Esophagus muscularis mucosa (tissue), 4 donors: Measurements from ENCODE around the gene NOD2. TPM values are rescaled to one million over a fixed set of nuclear protein-coding genes. Genes with fewer than 3 reads are reported as not detected.

Experiments
- DNase-seq: peaks from one replicate; pipeline ENCODE4 v3.0.0-alpha.2; 2017; ENCODE audit errors: extremely low spot score
- H3K27ac ChIP-seq, 4 donors: fragments of 200-600 bp; sonication (generic); replicated peaks in 1 of 4; 1 replicate in 3 of 4; 2 replicates in 1 of 4; pipeline ENCODE4 v1.5.1; 2016 to 2019; ENCODE audit warnings: mild to moderate bottlenecking in 1 of 4
- H3K27me3 ChIP-seq, 4 donors: fragments of 200-600 bp; sonication (generic); one replicate each; pipeline versions ENCODE4 v1.5.1 to v1.6.0; 2016 to 2019
- H3K36me3 ChIP-seq, 4 donors: fragments of 200-600 bp; sonication (generic); one replicate each; pipeline ENCODE4 v1.5.1; 2016 to 2019
- H3K4me1 ChIP-seq, 4 donors: fragments of 200-600 bp; sonication (generic); one replicate each; pipeline ENCODE4 v1.5.1; 2016 to 2019
- H3K4me3 ChIP-seq, 4 donors: fragments of 200-600 bp; sonication (generic); 1 replicate in 2 of 4; 2 replicates in 2 of 4; pipeline ENCODE4 v1.5.1; 2016 to 2019; ENCODE audit warnings: mild to moderate bottlenecking in 4 of 4, moderate library complexity in 1 of 4
- H3K9me3 ChIP-seq, 4 donors: fragments of 200-600 bp; sonication (generic); 1 replicate in 3 of 4; 2 replicates in 1 of 4; pipeline ENCODE4 v1.5.1; 2016 to 2019
- EP300 ChIP-seq: sonication (generic); formaldehyde crosslinking; IDR thresholded peaks from one replicate; pipeline ENCODE4 v1.6.1; 2017; ENCODE audit warnings: antibody characterized with exemption
- POLR2A ChIP-seq: fragments of 450-650 bp; IDR thresholded peaks from one replicate; pipeline ENCODE4 v1.6.1; 2017; ENCODE audit warnings: antibody characterized with exemption, moderate library complexity, mild to moderate bottlenecking, low read depth
- POLR2AphosphoS5 ChIP-seq, 2 donors: sonication (generic); formaldehyde crosslinking; IDR thresholded peaks; one replicate each; pipeline ENCODE4 v1.6.1; 2017; ENCODE audit warnings: antibody characterized with exemption in 2 of 2
- WGBS: methylation state at CpG from one replicate; pipeline ENCODE4 v1.1.5; 2018; 5-methylcytosine and 5-hydroxymethylcytosine counted together
- intact Hi-C: fragments of 100-400 bp; cut with DNase I; formaldehyde crosslinking; loops from one replicate; pipeline ENCODE4 v1.15.1; 2023
- total RNA-seq, 4 donors: library from RNA; depleted of rRNA; stranded (reverse); fragments of >200 nt; gene quantifications; one replicate each; pipeline versions ENCODE4 v1.1.0 to v1.2.1, GENCODE V29; 2016
- TF ChIP-seq, protein P1 (sequence below), 3 experiments: fragments of 200-600 bp in 2 of 3; fragments of 450-650 bp in 1 of 3; sonication (generic) in 2 of 3; IDR thresholded peaks; one replicate each; pipeline ENCODE4 v1.5.1; 2017 to 2019; ENCODE audit warnings: antibody characterized with exemption in 3 of 3, mild to moderate bottlenecking in 2 of 3, moderate library complexity in 1 of 3

NOD2 gene
- total RNA-seq, 4 donors from 2014 or later, result 1.2 to 6.0 (median 2.5) TPM

DNA sequence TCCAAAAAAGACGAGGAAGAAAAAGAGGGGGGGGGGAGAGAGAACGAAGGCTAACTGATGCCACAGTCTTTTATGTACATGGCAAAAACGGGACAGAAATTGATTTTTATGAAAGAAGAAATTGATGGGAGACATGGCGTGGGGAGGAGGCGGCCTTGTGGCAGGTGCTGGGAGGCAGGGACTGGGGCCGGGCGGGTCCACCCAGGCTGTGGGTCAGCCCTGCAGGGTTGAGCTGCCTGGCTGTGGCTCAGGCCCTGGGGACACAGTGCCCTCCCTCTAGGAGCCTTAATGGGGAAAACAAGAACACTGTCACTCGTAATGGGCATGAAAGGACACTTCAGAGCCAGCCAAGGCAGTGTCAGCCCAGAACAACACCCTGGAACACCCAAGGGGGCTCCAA is 47.1 kb upstream of the NOD2 start:
- WGBS, result 79% methylated on average over 8 of the region's 8 CpGs
- intact Hi-C loops, result no loop called here
- H3K4me1 ChIP-seq, result peaks cover 0 to 18% (median 8%) of the 10 kb centered on the region in 4 donors
- H3K27me3 ChIP-seq, result no peaks in the 10 kb centered on the region
- H3K9me3 ChIP-seq, result no peaks in the 10 kb centered on the region
- no peak overlapping the region for H3K4me3 ChIP-seq
- H3K27ac ChIP-seq, result no peak overlapping the region
- no peak for DNase-seq
- peaks cover 0 to 20% (median 2%) of the 10 kb centered on the region in 4 donors for H3K36me3 ChIP-seq
- TF ChIP-seq EP300 (no peak), POLR2A (no peak), POLR2AphosphoS5 (IDR thresholded peaks at IDR 0.05) (no peak)
- TF ChIP-seq, protein P1, sequence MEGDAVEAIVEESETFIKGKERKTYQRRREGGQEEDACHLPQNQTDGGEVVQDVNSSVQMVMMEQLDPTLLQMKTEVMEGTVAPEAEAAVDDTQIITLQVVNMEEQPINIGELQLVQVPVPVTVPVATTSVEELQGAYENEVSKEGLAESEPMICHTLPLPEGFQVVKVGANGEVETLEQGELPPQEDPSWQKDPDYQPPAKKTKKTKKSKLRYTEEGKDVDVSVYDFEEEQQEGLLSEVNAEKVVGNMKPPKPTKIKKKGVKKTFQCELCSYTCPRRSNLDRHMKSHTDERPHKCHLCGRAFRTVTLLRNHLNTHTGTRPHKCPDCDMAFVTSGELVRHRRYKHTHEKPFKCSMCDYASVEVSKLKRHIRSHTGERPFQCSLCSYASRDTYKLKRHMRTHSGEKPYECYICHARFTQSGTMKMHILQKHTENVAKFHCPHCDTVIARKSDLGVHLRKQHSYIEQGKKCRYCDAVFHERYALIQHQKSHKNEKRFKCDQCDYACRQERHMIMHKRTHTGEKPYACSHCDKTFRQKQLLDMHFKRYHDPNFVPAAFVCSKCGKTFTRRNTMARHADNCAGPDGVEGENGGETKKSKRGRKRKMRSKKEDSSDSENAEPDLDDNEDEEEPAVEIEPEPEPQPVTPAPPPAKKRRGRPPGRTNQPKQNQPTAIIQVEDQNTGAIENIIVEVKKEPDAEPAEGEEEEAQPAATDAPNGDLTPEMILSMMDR (IDR thresholded peaks at IDR 0.05), result no peak

DNA sequence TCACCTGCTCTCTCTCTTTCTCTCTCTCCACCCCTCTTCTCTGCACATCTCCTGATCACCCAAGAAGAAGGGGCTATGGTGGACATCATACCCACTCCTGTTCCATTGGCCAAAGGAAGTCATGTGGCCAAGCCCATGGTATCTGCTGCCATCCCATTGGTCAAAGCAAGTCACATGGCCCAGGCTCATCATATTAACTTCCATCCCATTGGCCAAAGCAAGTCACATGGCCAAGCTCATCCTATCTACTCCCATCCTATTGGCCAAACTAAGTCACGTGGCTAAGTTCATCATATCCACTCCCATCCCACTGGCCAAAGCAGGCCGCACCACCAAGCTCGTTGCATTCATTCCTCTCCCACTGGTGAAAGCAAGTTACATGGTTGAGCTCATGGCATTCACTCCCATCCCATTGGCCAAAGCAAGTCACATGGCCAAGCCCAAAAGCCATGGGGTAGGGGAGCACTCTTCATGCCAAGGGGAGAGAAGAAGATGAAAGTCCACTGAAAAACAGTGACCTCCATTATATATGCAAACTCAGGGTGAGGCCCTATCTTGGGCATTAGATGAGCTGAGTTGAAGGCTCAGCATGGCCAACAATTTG is 41.5 kb upstream of the NOD2 start:
- no peak for DNase-seq
- WGBS, result 97% methylated on average over 3 of the region's 3 CpGs
- intact Hi-C loops, result no loop called here
- Histone ChIP-seq H3K36me3 (peaks cover 0 to 20% (median 0%) of the 10 kb centered on the region in 4 donors), H3K27me3 (no peaks in the 10 kb centered on the region), H3K4me1 (no peaks in the 10 kb centered on the region), H3K4me3 (no peak overlapping the region), H3K9me3 (no peaks in the 10 kb centered on the region), H3K27ac (no peak overlapping the region)
- TF ChIP-seq POLR2A, result no peak
- TF ChIP-seq EP300, result no peak
- no peak for TF ChIP-seq POLR2AphosphoS5 (IDR thresholded peaks at IDR 0.05)
- TF ChIP-seq, protein P1 (IDR thresholded peaks at IDR 0.05), result no peak

DNA sequence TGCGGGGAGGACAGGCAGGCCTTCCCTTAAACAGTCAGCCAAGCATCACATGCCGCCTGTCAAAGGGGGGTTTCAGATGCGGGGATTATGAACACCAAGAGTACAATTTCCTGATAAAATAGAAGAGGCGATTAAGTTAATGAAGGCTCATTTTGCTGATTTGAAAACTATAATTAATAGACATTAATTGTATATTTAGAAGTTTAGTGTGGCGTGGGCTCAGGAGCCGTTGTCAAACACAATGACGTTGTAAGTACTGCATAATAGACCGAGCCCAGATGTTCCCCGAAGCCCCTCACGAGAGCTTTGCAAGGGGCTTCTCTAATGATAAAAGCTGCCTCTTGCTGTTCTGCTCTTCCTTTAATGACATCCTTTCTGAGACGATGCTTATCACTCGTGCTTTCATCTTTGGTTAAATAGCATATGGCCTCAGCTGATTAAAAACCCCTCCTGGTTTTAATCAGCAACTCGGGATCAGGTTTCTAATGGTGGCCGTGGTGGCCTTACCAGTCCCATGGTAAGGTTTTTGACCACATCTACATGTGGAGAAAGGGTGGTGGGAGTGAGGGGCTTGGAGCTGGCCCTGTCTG is 40.5 kb upstream of the NOD2 start:
- H3K27ac ChIP-seq, result no peak overlapping the region
- H3K9me3 ChIP-seq, result no peaks in the 10 kb centered on the region
- WGBS, result 82% methylated on average over 14 of the region's 14 CpGs
- no peak overlapping the region for H3K4me3 ChIP-seq
- H3K27me3 ChIP-seq, result no peaks in the 10 kb centered on the region
- TF ChIP-seq POLR2A (no peak), EP300 (no peak), POLR2AphosphoS5 (IDR thresholded peaks at IDR 0.05) (no peak)
- TF ChIP-seq, protein P1 (IDR thresholded peaks at IDR 0.05), result no peak
- peaks cover 0 to 16% (median 0%) of the 10 kb centered on the region in 4 donors for H3K36me3 ChIP-seq
- intact Hi-C loops, result no loop called here
- no peak for DNase-seq
- H3K4me1 ChIP-seq, result no peaks in the 10 kb centered on the region

DNA sequence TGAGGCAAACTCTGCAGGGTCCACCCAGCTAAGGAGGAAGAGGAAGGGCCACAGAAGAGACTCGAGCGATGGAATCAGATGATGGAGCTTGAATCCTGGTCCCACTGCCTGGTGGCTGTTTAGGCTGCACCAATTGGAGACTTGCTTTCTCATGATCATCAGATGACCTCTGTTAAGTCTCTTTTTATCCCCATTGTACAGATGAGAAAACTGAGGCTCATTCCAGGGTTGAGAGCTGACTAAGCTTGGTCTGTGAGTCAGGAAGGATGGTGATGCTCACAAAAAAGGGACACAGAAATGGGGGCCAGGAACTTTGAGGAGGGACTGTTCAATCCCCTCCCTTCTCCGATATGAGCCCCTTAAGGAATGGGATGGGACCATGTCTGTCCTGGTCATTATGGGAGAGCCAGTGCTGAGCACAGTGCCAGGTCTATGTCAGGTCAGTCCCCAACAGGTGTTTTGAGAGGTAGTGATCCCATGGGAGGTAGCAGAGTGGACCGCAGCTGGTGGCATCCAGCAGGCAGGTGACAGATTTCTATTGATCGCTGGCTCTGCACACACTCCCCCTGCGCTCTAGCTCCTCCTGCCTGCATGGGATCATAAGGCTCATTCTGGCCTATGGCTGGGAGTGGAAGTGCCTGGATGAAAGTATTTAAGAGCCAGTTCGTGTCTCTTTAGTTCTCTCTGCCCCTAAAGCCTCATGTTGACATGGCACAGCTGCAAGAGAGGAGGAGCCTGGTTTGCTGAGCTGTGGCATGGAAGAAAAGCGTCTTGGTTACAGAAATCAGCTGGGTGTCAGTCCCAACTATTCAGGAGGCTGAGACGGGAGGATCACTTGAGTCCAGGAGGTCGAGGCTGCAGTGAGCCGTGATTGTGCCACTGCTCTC is 39.5 kb upstream of the NOD2 start:
- intact Hi-C loops, result no loop called here
- H3K9me3 ChIP-seq, result no peaks in the 10 kb centered on the region
- no peaks in the 10 kb centered on the region for H3K27me3 ChIP-seq
- DNase-seq, result no peak
- H3K27ac ChIP-seq, result no peak overlapping the region
- H3K36me3 ChIP-seq, result peaks cover 0 to 7% (median 0%) of the 10 kb centered on the region in 4 donors
- WGBS, result 80% methylated on average over 11 of the region's 11 CpGs
- H3K4me1 ChIP-seq, result no peaks in the 10 kb centered on the region
- TF ChIP-seq POLR2AphosphoS5 (IDR thresholded peaks at IDR 0.05), result no peak
- H3K4me3 ChIP-seq, result no peak overlapping the region

DNA sequence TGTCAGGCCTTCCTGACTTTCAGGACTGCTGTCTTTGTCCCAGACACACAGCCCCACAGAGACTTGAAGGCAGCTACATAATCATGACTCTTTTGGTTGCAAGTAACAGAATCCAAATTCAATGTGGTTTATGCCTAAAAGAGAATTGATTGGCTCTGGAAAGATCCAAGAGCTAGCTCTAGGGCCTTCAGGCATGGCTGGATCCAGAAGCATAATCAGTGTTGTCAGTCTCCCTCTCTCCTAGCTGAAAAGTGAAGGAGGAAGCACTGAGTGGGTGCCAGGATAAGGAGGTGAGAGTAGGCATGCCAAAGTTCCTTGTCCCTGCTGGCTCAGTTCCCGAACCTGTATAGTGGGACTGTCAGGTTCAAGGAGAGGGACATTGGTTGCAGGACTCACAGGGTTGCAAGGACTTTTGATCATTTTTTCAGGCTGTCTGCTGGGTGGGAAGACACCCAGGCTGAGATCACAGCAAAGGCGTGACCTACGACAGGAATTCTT is 37.8 kb upstream of the NOD2 start:
- H3K27me3 ChIP-seq, result no peaks in the 10 kb centered on the region
- TF ChIP-seq EP300, result no peak
- TF ChIP-seq, protein P1 (IDR thresholded peaks at IDR 0.05), result no peak
- TF ChIP-seq POLR2A, result no peak
- no peak for TF ChIP-seq POLR2AphosphoS5 (IDR thresholded peaks at IDR 0.05)
- no peak for DNase-seq
- H3K27ac ChIP-seq, result no peak overlapping the region
- no peak overlapping the region for H3K4me3 ChIP-seq
- H3K9me3 ChIP-seq, result no peaks in the 10 kb centered on the region
- 100% methylated on average over 3 of the region's 3 CpGs for WGBS
- H3K4me1 ChIP-seq, result no peaks in the 10 kb centered on the region
- no peaks in the 10 kb centered on the region for H3K36me3 ChIP-seq
- intact Hi-C loops, result no loop called here
